ENCODE results near the gene MED15. TPM values are rescaled to one million over a fixed set of nuclear protein-coding genes. Genes with fewer than 3 reads are reported as not detected.
A peak's percentile ranks its signal among the peaks of the same experiment; 100 is the strongest.

The MED15 gene
- total and polyA plus RNA-seq, 10 of the 15 experiments (the other 5 are each of a cell fraction or from before 2014, with no cell fraction given) = 1.4 to 75.2 (median 26.9) TPM

DNA sequence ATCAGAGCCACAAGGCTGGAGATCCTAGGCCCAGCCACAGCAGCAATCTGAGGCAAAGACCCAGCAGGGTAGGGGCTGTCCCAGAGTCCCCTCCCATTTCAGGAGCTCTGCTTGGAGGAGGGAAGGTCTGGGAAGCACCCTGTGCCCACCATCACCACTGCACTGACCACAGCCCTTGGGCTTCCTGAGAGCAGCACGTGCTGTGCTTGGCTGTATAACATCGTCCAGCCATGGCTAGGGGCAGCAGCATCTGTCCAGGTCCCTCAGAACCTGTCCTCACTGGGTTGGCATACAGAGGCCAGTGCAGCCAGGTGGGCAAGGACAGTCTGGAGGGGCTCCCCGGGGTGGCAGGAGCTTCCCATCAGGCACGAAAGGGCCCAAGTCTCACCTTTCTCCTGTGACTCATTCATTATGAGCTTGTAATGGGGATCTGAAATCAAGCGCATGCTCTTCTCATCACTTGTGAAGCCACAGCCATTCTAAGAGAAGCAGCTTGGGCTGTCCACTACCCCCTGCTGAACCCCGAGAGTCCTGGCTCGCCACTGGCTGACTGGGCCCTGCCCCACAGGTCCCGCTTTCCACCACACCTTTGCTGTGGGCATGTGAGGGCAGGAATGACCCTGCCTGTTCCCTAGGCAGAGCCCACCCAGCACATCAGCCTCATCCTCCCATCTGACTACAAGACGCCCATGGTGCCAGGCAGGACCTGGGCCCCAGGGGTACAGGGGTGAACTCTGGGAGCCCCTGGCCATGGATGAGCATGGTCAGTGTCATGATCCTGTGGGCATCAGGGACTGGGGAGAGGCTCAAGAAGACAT is 83.3 kb downstream of the MED15 start:
- FAIRE-seq (no peak), DNase-seq (ENCODE audit: low read depth, low spot score) (no peak), ATAC-seq (peak; percentile 15; the same call in 1 of the 3 replicates)
- SMC1A ChIA-PET (ENCODE audit: uncharacterized antibody, unreplicated experiment) = no interaction called here
- H4K20me1 ChIP-seq (ENCODE audit: control insufficient read depth, insufficient read depth) = no peaks in the 10 kb centered on the region
- no peaks in the 10 kb centered on the region for H3K9me3 ChIP-seq (replicated peaks; ENCODE audit: control insufficient read depth, insufficient read depth, low read length)
- no peak overlapping the region for H3K4me2 ChIP-seq (ENCODE audit: control insufficient read depth, insufficient read depth)
- no peak for TF ChIP-seq TCF3 (IDR thresholded peaks at IDR 0.05; ENCODE audit: borderline replicate concordance, insufficient read depth, low read depth, low read length)
- TF ChIP-seq ASH2L (IDR thresholded peaks at IDR 0.05; ENCODE audit: borderline replicate concordance, low read depth) = no peak
- TF ChIP-seq, protein P1, sequence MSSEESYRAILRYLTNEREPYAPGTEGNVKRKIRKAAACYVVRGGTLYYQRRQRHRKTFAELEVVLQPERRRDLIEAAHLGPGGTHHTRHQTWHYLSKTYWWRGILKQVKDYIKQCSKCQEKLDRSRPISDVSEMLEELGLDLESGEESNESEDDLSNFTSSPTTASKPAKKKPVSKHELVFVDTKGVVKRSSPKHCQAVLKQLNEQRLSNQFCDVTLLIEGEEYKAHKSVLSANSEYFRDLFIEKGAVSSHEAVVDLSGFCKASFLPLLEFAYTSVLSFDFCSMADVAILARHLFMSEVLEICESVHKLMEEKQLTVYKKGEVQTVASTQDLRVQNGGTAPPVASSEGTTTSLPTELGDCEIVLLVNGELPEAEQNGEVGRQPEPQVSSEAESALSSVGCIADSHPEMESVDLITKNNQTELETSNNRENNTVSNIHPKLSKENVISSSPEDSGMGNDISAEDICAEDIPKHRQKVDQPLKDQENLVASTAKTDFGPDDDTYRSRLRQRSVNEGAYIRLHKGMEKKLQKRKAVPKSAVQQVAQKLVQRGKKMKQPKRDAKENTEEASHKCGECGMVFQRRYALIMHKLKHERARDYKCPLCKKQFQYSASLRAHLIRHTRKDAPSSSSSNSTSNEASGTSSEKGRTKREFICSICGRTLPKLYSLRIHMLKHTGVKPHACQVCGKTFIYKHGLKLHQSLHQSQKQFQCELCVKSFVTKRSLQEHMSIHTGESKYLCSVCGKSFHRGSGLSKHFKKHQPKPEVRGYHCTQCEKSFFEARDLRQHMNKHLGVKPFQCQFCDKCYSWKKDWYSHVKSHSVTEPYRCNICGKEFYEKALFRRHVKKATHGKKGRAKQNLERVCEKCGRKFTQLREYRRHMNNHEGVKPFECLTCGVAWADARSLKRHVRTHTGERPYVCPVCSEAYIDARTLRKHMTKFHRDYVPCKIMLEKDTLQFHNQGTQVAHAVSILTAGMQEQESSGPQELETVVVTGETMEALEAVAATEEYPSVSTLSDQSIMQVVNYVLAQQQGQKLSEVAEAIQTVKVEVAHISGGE (CRISPR knock-in tag; IDR thresholded peaks at IDR 0.05) = no peak
- TF ChIP-seq CHD2 (IDR thresholded peaks at IDR 0.05; ENCODE audit: borderline replicate concordance, low read depth, low read length) = no peak
- no peak for TF ChIP-seq RFX5 (IDR thresholded peaks at IDR 0.05; ENCODE audit: low read depth, low read length)
- TF ChIP-seq TARDBP (IDR thresholded peaks at IDR 0.05; ENCODE audit: borderline replicate concordance) = no peak
- no peak for TF ChIP-seq NR2C2 (IDR thresholded peaks at IDR 0.05; ENCODE audit: borderline replicate concordance, control insufficient read depth, insufficient read length, low read depth)
- TF ChIP-seq DPF2 (IDR thresholded peaks at IDR 0.05) = no peak
- TF ChIP-seq, protein P2, sequence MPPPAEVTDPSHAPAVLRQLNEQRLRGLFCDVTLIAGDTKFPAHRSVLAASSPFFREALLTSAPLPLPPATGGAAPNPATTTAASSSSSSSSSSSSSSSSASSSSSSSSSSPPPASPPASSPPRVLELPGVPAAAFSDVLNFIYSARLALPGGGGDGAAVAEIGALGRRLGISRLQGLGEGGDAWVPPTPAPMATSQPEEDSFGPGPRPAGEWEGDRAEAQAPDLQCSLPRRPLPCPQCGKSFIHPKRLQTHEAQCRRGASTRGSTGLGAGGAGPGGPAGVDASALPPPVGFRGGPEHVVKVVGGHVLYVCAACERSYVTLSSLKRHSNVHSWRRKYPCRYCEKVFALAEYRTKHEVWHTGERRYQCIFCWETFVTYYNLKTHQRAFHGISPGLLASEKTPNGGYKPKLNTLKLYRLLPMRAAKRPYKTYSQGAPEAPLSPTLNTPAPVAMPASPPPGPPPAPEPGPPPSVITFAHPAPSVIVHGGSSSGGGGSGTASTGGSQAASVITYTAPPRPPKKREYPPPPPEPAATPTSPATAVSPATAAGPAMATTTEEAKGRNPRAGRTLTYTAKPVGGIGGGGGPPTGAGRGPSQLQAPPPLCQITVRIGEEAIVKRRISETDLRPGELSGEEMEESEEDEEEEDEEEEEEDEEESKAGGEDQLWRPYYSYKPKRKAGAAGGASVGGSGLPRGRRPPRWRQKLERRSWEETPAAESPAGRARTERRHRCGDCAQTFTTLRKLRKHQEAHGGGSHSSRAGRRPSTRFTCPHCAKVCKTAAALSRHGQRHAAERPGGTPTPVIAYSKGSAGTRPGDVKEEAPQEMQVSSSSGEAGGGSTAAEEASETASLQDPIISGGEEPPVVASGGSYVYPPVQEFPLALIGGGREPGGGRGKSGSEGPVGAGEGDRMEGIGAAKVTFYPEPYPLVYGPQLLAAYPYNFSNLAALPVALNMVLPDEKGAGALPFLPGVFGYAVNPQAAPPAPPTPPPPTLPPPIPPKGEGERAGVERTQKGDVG (CRISPR knock-in tag; IDR thresholded peaks at IDR 0.05) = no peak
- TF ChIP-seq, protein P3, sequence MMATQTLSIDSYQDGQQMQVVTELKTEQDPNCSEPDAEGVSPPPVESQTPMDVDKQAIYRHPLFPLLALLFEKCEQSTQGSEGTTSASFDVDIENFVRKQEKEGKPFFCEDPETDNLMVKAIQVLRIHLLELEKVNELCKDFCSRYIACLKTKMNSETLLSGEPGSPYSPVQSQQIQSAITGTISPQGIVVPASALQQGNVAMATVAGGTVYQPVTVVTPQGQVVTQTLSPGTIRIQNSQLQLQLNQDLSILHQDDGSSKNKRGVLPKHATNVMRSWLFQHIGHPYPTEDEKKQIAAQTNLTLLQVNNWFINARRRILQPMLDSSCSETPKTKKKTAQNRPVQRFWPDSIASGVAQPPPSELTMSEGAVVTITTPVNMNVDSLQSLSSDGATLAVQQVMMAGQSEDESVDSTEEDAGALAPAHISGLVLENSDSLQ (IDR thresholded peaks at IDR 0.05) = no peak
- TF ChIP-seq WRNIP1 (IDR thresholded peaks at IDR 0.05; ENCODE audit: borderline replicate concordance, low read depth, low read length) = no peak
- no peak for TF ChIP-seq TBL1XR1 (IDR thresholded peaks at IDR 0.05; ENCODE audit: low read depth, low read length)
- TF ChIP-seq SP1 (IDR thresholded peaks at IDR 0.05; ENCODE audit: low read depth, low read length) = no peak
- no peak for TF ChIP-seq ZBED1 (IDR thresholded peaks at IDR 0.05; ENCODE audit: borderline replicate concordance)
- H3K4me3 ChIP-seq = no peak overlapping the region
- intact Hi-C loops (cut with micrococcal nuclease; ENCODE audit: unreplicated experiment) (no loop called here), in situ Hi-C loops (cut with MboI) (no loop called here)
- H3K36me3 ChIP-seq (ENCODE audit: control insufficient read depth in 2 of 2, insufficient read depth in 2 of 2, low read length in 1 of 2) = peaks cover 0 to 12% of the 10 kb centered on the region in 2 experiments; a peak in 3 of 4 replicates
- H3K27ac ChIP-seq (ENCODE audit: control insufficient read depth, insufficient read depth) = no peak overlapping the region
- no peaks in the 10 kb centered on the region for H3K4me1 ChIP-seq (ENCODE audit: control insufficient read depth, insufficient read depth, low read length)
- RAD21 ChIA-PET (ENCODE audit: unreplicated experiment) = interaction anchor here (0.8 kb wide), 1 partner anchor 97 kb away, joined by 7 read pairs; no protein-coding TSS in a partner anchor
- no peaks in the 10 kb centered on the region for H3K79me2 ChIP-seq (ENCODE audit: control insufficient read depth, insufficient read depth, low read length)
- H3K9ac ChIP-seq (ENCODE audit: control insufficient read depth, insufficient read depth, low read length) = no peak overlapping the region
- no TSS peak for BruUV-seq (replicated peaks)
- POLR2A ChIA-PET = no interaction called here
- 17% methylated on average over 9 of the region's 9 CpGs for WGBS (ENCODE audit: insufficient coverage, insufficient replicate concordance, low lambda C conversion rate, missing lambda C conversion rate)
- CTCF ChIA-PET = interaction anchor here (1.6 kb wide), 1 partner anchor 27 kb away, joined by 4 read pairs; no protein-coding TSS in a partner anchor
- no peaks in the 10 kb centered on the region for H3K27me3 ChIP-seq (replicated peaks in 1 of 2; ENCODE audit: control insufficient read depth in 2 of 2, insufficient read depth in 2 of 2, low read length in 1 of 2)
- no peak overlapping the region for H2AFZ ChIP-seq (ENCODE audit: control insufficient read depth, low read depth, low read length)

All from GM12878 (cell line).